Nephron progenitor cell (in vitro differentiated cells): ENCODE results near the gene WT1.

Experiments
- DNase-seq: peaks from one replicate; pipeline ENCODE4 v3.0.0; 2021
- H3K27ac Mint-ChIP-seq: 2 replicates; pipeline ENCODE4 v1.8.0; 2021; ENCODE audit warnings: mild to moderate bottlenecking, moderate library complexity, mixed read lengths
- H3K27me3 Mint-ChIP-seq: 2 replicates; pipeline ENCODE4 v1.8.0; 2021; ENCODE audit warnings: mild to moderate bottlenecking, low read depth, mixed read lengths; ENCODE audit not compliant: poor library complexity
- H3K36me3 Mint-ChIP-seq: 2 replicates; pipeline ENCODE4 v1.8.0; 2021; ENCODE audit warnings: low read depth, mixed read lengths
- H3K4me1 Mint-ChIP-seq: 2 replicates; pipeline ENCODE4 v1.8.0; 2021; ENCODE audit warnings: mixed read lengths
- H3K4me3 Mint-ChIP-seq: 2 replicates; pipeline ENCODE4 v1.8.0; 2021; ENCODE audit warnings: mild to moderate bottlenecking, moderate library complexity, mixed read lengths
- H3K9me3 Mint-ChIP-seq: 2 replicates; pipeline ENCODE4 v1.8.0; 2021; ENCODE audit warnings: mild to moderate bottlenecking, moderate library complexity, mixed read lengths
- TF ChIP-seq, protein P1 (sequence below): fragments of 200-600 bp; sonication (generic); IDR thresholded peaks from 2 replicates; pipeline ENCODE4 v1.5.0; 2021; ENCODE audit warnings: antibody characterized with exemption

WT1 gene

DNA sequence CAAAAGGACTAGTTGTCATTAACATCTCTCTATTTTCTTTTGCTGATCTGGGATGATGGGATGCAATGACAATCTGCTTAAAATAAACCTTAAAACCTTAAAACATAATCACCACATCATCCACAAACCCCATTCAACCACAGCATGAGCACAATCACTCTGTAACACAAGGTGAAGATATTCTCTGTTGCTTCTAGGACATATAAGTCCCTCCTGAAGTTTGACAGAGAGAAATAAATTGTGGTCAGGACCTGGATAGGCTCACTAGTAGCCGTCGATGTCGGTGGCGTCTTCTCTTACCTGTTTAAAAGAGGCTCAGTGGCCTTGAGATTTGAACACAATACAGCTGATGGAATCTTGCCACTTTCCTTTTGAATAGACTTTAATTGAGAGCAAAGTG, 47.9 kb downstream of the WT1 start:
- Mint-ChIP-seq H3K27ac (peak overlapping the region; percentile 97), H3K27me3 (peaks cover 10% of the 10 kb centered on the region), H3K36me3 (peaks cover 99% of the 10 kb centered on the region), H3K9me3 (no peaks in the 10 kb centered on the region), H3K4me1 (peaks cover 95% of the 10 kb centered on the region), H3K4me3 (no peak overlapping the region)
- TF ChIP-seq, protein P1, sequence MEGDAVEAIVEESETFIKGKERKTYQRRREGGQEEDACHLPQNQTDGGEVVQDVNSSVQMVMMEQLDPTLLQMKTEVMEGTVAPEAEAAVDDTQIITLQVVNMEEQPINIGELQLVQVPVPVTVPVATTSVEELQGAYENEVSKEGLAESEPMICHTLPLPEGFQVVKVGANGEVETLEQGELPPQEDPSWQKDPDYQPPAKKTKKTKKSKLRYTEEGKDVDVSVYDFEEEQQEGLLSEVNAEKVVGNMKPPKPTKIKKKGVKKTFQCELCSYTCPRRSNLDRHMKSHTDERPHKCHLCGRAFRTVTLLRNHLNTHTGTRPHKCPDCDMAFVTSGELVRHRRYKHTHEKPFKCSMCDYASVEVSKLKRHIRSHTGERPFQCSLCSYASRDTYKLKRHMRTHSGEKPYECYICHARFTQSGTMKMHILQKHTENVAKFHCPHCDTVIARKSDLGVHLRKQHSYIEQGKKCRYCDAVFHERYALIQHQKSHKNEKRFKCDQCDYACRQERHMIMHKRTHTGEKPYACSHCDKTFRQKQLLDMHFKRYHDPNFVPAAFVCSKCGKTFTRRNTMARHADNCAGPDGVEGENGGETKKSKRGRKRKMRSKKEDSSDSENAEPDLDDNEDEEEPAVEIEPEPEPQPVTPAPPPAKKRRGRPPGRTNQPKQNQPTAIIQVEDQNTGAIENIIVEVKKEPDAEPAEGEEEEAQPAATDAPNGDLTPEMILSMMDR: no peak
- DNase-seq: no peak

DNA sequence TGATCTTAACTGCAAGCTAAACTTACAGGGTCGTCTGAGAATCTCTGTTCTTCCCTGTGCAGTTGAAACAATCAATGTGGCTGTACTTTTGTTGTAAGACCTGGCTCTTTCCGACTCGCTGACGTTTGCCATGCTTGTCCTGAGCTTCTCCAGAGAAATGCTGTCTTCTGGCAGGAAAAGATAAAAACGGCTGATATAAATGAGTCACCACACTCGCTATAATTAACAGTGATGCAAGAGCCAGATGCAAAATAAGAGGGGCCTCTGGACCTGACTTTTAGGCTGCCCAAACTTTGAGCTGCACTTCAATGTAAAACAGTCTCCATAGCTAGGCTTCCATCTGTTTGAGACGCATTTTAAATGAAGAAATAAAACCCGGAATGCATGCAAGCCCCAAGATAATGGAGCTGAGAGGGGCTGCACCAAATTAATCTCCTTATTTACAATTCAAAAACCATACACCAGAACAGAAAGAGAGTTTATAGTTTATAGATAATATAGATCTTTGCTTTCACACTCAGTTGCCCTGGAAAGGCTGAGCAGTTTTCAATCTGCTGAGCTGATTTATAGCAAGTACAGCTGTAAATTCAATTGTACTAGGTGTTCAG, 48.5 kb downstream of the WT1 start:
- no peak for DNase-seq
- Mint-ChIP-seq H3K27ac (peak overlapping the region; percentile 97), H3K27me3 (peaks cover 7% of the 10 kb centered on the region), H3K4me3 (no peak overlapping the region), H3K4me1 (peaks cover 92% of the 10 kb centered on the region), H3K9me3 (no peaks in the 10 kb centered on the region), H3K36me3 (peaks cover 95% of the 10 kb centered on the region)
- TF ChIP-seq, protein P1: no peak

DNA sequence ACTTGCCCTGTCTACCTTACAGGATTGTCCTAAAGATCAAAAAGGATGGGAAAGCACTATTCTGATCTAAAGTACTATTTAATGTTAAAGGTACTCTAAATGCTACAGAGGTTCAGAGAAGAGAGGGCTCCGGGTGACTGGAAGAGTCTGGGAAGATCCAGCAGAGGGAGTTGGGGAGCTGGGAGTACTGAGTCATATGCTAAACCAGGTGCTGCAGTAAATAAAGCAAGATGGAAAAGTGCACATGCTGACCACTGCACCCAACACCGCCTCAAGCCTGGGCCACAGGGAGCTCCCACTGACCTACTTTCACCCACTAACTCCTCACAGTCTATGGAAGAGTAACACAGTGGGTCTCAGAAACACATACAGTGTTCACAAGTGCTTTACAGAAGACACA, 49.3 kb downstream of the WT1 start:
- TF ChIP-seq, protein P1: no peak
- Mint-ChIP-seq H3K27ac (peak overlapping the region; percentile 97), H3K9me3 (no peaks in the 10 kb centered on the region), H3K4me1 (peaks cover 88% of the 10 kb centered on the region), H3K4me3 (no peak overlapping the region), H3K36me3 (peaks cover 86% of the 10 kb centered on the region), H3K27me3 (peaks cover 7% of the 10 kb centered on the region)
- no peak for DNase-seq

DNA sequence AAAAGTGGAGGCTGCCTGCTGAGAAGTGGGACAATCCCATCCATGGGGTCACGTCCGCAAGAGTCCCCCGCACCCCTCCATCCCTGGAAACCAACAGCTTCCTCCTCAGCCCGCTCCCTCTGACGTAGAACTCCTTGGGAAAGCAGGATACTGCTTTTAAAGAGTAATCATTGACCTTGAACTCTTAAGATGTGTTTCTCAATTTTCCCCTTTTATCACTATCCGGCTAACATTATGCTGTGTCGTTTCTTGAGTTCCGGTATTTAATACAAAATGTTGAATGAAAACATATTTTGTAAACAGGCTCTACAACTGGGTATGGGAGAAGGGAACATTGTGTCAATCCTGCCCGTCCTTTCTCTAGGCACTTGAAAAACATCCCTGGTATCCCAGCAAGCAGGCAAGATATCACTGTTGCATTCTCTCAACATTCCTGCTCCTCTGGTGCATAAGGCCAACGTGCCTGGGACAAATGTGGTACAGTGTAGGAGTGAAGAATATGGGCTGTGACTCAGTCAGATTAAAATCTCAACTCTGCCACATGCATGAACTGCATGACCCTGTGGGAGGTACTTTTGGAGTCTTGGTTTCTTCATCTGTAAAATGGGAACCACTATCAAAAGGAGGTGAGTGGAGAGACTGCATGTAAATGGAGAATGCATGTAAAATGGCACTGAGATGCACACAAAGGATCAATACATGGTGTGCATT, 52.8 kb downstream of the WT1 start:
- peaks cover 71% of the 10 kb centered on the region for H3K36me3 Mint-ChIP-seq
- TF ChIP-seq, protein P1: no peak
- peaks cover 71% of the 10 kb centered on the region for H3K4me1 Mint-ChIP-seq
- H3K4me3 Mint-ChIP-seq: no peak overlapping the region
- no peak for DNase-seq
- peaks cover 10% of the 10 kb centered on the region for H3K9me3 Mint-ChIP-seq
- peak overlapping the region; percentile 87 for H3K27ac Mint-ChIP-seq
- peaks cover 3% of the 10 kb centered on the region for H3K27me3 Mint-ChIP-seq

DNA sequence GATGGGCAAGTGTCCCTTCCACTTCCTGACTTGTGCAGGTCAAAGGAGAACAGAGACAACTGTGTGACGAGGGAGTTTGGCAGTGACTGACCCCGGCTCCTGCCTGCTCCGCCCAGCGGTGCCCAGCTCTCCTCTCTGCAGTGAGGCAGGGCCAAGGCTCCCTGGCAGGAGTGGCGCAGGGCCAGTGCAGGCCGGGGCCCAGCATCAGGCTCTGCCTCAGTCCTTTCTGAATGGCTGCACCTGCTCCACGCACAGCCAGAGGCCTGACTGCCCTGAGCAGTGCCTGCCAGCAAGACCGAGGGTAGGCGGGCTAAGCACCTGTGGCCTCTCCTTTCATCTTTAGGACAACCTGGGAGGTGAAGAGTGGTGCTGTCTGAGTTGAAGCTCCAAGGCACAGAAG, 54.2 kb downstream of the WT1 start:
- H3K36me3 Mint-ChIP-seq: peaks cover 67% of the 10 kb centered on the region
- TF ChIP-seq, protein P1: no peak

DNA sequence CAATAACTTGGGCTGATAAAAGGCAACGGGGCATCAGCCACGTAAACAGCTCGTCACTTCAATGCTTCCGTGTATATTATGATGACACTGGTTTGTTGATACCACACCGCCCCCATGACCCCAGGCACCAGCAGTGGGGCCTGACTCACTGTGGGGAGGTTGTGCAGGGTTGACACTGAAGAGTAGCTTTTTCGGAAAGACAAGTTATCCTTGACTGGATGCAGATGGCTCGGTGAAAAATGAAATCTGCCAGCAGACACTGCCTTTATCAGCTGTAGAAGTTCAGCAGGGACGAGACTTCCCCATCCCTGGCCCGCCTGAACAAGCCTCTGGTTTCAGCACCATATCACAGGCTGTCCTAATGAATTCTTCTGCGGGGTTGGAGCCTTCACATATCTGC, 55.6 kb downstream of the WT1 start:
- peaks cover 54% of the 10 kb centered on the region for H3K4me1 Mint-ChIP-seq
- H3K27me3 Mint-ChIP-seq: peaks cover 6% of the 10 kb centered on the region
- H3K4me3 Mint-ChIP-seq: no peak overlapping the region
- no peak for DNase-seq
- peaks cover 20% of the 10 kb centered on the region for H3K9me3 Mint-ChIP-seq
- H3K36me3 Mint-ChIP-seq: peaks cover 60% of the 10 kb centered on the region
- TF ChIP-seq, protein P1: no peak
- H3K27ac Mint-ChIP-seq: peak overlapping the region; percentile 11

More for the DNA sequence above, 54.2 kb downstream of the WT1 start:
- no peak for DNase-seq
- Mint-ChIP-seq H3K27me3 (no peaks in the 10 kb centered on the region), H3K4me1 (peaks cover 60% of the 10 kb centered on the region), H3K4me3 (no peak overlapping the region), H3K9me3 (peaks cover 17% of the 10 kb centered on the region), H3K27ac (peak overlapping the region; percentile 42)
